SW480 (cell line): ENCODE results near the gene GPR157.
"Not testable (repeated sequence)": the region's sequence is repeated elsewhere in the genome, so short reads cannot be mapped to it uniquely, and the experiment has no call there.

Experiments
- DNase-seq: peaks from one replicate; pipeline ENCODE4 v3.0.0-alpha.2; 2016; ENCODE audit warnings: low spot score

The GPR157 gene, protein sequence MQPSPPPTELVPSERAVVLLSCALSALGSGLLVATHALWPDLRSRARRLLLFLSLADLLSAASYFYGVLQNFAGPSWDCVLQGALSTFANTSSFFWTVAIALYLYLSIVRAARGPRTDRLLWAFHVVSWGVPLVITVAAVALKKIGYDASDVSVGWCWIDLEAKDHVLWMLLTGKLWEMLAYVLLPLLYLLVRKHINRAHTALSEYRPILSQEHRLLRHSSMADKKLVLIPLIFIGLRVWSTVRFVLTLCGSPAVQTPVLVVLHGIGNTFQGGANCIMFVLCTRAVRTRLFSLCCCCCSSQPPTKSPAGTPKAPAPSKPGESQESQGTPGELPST

GRCh38 chr1:9128520-9129265 lies at the start of gene GPR157:
Gene GPR157, minus strand, starts transcription at chr1:9129102. Its CDS starts 75 bp downstream, at chr1:9129027.
- DNase-seq, result peak; percentile 79

- DNase-seq, result no peak
These were observed 45.9 kb upstream of the GPR157 start for GRCh38 chr1:9174762-9175161.

GRCh38 chr1:9174243-9174642 lies 45.3 kb upstream of the GPR157 start:
- no peak for DNase-seq

DNA sequence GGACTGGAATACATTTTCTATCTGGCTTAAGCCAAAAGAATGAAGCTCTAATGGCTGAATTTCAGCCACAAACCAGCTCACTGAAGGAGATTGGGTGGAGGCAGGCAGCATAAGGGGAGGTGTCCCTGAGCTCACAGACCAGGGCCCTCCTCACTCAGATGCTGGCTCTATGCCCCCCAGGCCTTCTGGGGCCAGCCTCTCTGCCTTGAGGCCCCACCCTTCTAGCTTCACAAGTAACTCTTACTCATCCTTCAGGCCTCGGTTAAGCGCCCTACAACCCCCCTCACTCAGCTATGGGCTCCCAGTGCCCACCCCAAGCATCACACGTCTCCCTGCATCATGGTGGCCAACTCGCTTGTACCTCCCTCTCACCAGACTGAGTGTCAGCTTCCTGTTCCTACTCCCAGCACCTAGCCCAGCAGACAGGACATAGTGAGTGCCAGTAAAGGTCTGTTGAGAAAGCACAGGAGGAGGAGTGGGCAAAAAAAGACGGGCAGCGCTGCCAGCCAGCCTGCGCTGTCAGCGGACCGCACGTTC lies 40.8 kb upstream of the GPR157 start:
- no peak for DNase-seq

DNA sequence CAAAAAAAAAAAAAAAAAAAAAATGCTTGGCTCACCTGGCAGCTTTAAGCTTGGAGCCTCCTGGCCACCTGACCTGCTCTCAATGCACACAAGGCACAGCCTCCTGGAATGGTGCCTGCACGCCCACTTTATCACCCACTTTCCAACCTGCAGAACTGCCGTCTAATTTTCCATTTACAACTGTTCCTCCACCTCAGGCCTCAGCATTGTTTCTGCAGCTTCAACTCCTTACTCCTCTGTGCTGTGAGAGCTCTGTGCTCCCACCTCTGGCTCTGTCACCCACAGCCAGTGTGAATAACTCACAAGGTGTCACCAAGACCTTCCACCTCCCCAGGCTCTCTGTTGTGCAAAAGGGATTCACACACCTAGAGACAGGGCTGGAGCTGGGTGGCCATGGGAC lies 38.7 kb upstream of the GPR157 start:
- no peak for DNase-seq

DNA sequence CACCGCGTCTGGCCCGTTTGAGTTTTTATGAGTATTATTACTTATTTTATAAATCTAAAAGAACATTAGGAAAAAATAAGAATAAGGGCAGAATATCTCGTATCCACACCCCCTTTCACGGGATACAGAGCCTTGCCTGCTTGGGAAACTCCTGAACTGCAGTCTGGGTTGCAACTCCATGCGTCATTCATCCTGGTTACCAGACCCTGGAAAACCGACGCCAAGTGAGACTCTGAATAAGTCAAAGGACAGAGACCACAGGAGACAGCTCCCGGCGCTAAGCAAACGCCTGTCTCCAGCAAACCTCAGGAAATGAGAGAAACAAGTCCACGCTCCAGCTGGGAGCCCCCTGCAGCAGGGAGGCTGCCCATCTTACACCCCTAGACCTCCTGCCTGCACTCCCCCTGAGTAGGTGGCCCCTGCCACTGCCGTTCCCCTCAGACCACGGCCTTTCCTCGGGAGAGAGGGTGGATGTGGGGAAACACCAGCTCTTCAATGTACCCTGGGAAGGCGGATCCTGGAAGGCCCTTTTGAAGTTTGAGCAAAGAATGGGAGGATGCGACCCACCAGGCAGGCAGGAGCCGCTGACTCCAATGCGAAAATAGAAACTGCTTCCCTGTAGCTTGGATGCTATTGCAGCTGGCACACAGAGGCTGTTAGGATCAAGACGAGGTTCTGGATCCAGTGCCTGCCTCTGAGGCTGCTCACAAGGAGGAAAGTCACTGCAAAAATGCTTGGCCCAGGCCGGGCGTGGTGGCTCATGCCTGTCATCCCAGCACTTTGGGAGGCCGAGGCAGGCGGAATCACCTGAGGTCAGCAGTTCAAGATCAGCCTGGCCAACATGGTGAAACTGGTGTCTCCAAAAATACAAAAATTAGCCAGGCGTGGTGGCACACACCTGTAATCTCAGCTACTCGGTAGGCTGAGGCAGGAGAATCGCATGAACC lies 37.7 kb upstream of the GPR157 start:
- no peak for DNase-seq

GRCh38 chr1:9165396-9165795 lies 36.5 kb upstream of the GPR157 start:
- DNase-seq, result no peak

- peak; percentile 29 for DNase-seq
These were observed 36.0 kb upstream of the GPR157 start for GRCh38 chr1:9164919-9165318.

GRCh38 chr1:9164532-9164900 lies 35.6 kb upstream of the GPR157 start:
- no peak for DNase-seq

DNA sequence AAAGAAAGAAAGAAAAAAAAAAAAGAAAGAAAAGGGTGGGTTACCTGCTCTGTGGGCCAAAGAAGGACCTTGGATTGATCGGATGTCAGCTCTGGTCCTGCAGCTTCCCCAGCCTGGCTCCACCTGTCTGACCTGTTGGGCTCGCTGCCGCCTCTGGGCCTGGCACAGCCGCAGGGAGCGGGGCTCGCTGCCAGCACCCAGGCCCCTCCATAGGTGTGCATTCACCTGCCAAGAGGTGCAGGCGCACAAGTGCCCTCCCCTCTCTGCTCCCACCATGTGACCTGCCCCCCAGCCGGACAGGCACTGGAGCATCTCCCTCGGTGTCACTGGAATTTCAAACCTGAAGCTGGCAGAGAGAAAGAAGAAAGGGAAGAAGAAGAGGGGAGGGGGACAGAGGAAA lies 33.1 kb upstream of the GPR157 start:
- no peak for DNase-seq

DNA sequence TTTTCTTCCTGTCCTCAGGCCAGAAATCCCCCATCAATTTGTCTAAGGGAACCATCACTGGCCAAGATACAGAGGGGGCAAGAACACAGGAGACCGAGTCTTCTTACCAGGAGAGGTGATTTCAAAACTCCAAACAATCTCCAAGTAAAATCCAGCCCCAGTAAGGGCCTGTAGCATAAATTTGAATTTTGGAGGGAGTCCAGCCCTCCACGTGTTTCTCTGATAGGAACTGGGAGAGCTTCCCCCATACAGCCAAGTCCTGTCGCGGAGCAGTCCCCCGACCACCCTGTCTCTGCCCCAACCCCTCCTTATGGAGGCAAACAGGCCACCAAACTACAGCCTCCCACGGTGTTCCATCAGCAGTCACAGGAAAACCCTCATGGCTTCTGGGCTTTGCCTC lies 32.4 kb upstream of the GPR157 start:
- no peak for DNase-seq

DNA sequence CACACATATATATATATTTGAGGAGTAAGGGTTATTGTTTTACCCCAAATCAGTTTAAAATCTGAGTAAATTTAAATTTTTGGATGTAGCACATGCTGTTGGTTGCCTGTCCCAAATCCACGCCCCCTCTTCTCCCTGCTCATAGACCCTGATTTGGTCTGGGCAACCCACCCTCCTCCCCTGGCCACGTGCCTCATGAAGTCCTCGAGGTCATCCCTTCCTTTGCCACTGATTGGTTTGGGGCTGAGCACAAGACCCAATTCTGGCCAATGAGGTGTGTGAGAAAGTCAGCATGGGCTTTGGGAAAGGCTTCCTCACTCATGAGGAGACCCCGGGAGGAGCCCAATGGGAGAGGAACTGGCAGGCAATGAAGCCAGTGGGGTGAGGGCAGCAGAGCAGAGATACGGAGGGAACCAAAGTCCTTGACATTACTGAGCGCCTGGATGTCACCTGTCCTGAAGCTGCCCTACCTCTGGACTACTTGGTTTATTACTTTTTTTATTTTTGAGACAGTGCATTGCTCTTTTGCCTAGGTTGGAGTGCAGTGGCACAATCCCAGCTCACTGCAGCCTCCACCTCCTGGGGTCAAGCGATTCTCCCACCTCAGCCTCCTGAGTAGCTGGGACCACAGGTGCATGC lies 31.3 kb upstream of the GPR157 start:
- no peak for DNase-seq

- DNase-seq, result no peak
These were observed 27.0 kb upstream of the GPR157 start for GRCh38 chr1:9155879-9156278.

- DNase-seq, result not testable (repeated sequence)
These were observed 26.5 kb upstream of the GPR157 start for GRCh38 chr1:9155405-9155804.

DNA sequence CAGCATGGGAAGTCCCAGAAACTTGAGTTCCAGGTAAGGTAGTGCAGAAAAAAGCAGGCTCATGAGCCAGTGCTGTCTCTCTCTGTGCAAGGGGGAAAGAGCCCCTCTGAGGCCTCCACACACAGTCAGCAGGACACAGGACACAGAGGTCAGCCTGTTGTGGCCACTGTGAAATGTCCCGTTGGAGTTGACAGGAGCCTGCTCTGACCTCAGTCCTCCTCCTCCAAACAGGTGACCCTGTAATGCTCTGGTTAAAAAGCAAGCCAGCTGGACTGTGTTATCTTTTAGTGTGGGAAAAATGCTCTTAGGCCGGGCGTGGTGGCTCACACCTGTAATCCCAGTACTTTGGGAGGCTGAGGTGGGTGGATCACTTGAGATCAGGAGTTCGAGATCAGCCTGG lies 24.2 kb upstream of the GPR157 start:
- DNase-seq, result no peak

DNA sequence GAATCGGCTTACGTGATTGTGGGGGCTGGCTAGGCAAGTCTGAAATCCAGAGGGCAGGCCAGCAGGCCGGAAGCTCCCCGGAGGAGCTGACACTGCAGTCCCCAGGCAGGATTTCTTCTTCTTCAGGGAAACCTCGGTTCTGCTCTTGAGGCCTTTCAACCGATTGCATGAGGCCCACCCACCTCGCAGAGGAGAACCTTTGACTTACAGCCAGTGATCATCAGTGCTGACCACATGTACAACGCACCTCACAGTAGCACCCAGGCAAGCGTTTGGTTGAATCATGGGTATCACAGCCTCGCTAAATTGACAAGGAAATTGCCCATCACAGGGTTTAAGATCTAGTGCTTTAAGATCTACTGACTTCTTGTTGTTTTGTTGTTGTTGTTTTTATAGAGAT lies 23.6 kb upstream of the GPR157 start:
- no peak for DNase-seq

DNA sequence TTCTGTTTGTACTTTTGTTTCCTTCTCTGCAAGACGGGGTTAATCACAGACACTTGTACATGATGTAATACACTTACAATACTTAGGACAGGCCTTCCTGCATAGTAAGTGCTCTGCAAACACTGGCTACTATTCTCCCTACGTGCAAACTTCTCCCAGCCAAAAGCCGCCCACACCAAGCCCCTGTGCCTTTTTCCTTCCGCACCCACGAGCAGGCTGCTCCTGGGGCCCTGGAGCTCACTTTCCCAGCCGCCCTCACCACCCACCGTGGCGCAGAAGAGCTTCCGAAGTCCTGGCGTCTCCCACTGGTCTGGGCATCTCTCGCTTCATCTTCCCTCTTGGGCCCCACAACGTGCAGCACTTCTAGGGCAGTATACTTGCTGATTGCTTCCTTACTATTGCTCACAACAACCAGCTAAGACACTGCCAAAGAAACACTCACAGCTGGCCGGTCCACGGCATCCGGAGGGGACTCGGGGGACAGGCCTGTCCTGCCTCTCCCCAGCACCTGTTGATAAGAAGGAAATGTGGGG lies 22.5 kb upstream of the GPR157 start:
- no peak for DNase-seq

- DNase-seq, result no peak
These were observed 21.9 kb upstream of the GPR157 start for GRCh38 chr1:9150582-9151327.

- DNase-seq, result no peak
These were observed 21.1 kb upstream of the GPR157 start for GRCh38 chr1:9149837-9150581.

GRCh38 chr1:9149151-9149550 lies 20.2 kb upstream of the GPR157 start:
- no peak for DNase-seq
